Uterine smooth muscle cell (primary cell): ENCODE results near the gene FUCA2. TPM values are rescaled to one million over a fixed set of nuclear protein-coding genes. Genes with fewer than 3 reads are reported as not detected.

Source experiments
- total RNA-seq: library from RNA; depleted of rRNA; stranded (reverse); fragments of >200 nt; gene quantifications from 2 replicates; pipeline ENCODE4 v1.2.3, GENCODE V29; 2014

Gene FUCA2
- total RNA-seq, result 44.1 and 67.4 TPM in 2 replicates

GRCh38 chr6:143510991-143511891 is at the start of gene FUCA2:
FUCA2 (minus strand) TSS chr6:143511720; CDS start chr6:143511634, 86 bp downstream.

GRCh38 chr6:143450453-143451371 is 60.8 kb downstream of the FUCA2 start, which contains the start of the genes ADAT2 and PEX3:
ADAT2 (minus strand) TSS chr6:143450695; CDS start chr6:143450658, 37 bp downstream.
PEX3 (plus strand) TSS chr6:143450805; CDS start chr6:143451043, 238 bp downstream.

Other genes starting within 250 kb of the FUCA2 start
- gene ADAT2, start 61.0 kb downstream of the FUCA2 start, total RNA-seq, result 3.0 and 6.1 TPM in 2 replicates
- gene PEX3, start 60.9 kb downstream of the FUCA2 start, total RNA-seq, result 17.9 and 19.4 TPM in 2 replicates
- 27.7 and 46.7 TPM in 2 replicates for gene PHACTR2, start 166.2 kb upstream of the FUCA2 start, total RNA-seq